Stimulated activated CD4-positive, alpha-beta T cell treated with anti-CD3 and anti-CD28 coated beads, Interleukin-1b, Interleukin-23, amount 100 ng/mL, for 4 hours (primary cell): ENCODE data around the gene NCAPG2.
"Not testable (repeated sequence)": the region's sequence is repeated elsewhere in the genome, so short reads cannot be mapped to it uniquely, and the experiment has no call there.

Experiments
- DNase-seq, 2 donors: peaks; one replicate each; pipeline ENCODE4 v3.0.0-alpha.2; 2020; ENCODE audit warnings: low read depth in 2 of 2

Gene NCAPG2

DNA sequence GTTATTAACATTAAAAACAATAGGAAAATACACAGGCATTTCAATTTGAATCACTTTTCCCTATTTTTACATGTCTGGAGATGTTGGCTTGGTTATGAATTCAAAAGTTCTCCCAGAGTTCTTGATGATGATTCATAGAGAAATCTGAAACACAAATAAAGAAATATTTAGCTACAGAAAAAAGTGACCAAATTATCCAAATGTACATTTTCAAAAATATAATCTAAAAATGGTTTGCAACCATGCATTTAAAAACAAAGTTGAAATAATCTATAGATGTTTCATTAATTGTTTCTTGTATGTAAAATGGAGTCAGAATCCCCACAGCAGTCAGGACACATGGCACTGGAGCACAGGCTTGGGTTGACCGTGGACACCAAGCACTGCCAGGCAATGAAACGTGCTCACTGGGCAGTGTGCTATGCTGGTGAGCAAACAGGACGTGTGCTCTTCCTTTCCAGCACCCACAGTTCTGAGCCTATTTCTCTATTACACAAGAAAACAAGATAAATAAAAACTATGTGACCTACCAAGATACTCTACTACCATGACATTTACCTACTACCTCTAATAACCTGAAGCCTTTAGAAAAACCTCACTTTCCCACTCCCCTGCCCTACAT is 72.9 kb downstream of the NCAPG2 start:
- no peak for DNase-seq

DNA sequence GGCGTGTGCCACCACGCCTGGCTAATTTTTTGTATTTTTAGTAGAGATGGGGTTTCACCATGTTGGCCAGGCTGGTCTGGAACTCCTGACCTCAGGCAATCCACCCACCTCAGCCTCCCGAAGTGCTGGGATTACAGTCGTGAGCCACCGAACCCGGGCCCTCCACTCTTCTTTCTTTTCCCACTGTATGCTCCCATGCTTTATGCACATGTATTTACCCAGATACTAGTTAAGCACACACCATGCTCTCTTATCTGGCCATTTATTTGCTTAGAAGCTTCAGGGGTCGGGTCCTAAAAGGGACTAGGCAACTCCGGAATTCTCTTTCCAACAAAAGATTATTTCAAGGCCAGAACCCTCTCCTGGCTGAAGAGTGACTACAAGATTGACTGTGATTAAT is 78.3 kb downstream of the NCAPG2 start:
- DNase-seq: not testable (repeated sequence)

DNA sequence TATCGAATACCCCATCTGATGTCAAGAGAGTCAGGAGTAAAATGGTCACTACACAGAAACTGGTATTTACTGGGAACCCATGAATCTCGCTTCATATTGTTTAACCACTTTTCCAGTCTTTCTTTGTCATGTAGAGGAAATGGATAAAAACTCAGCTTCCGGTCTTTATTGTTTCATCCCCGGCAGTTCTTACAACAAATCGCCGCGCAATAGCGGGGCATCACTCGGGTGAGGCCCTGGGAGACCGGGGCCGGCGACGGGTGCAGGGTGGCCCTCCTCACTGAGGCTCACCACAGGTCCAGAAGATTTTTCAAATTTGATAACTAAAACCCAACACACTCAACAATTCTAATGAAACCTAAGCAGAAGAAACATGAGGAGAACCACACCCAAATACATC is 81.4 kb downstream of the NCAPG2 start:
- DNase-seq: no peak

DNA sequence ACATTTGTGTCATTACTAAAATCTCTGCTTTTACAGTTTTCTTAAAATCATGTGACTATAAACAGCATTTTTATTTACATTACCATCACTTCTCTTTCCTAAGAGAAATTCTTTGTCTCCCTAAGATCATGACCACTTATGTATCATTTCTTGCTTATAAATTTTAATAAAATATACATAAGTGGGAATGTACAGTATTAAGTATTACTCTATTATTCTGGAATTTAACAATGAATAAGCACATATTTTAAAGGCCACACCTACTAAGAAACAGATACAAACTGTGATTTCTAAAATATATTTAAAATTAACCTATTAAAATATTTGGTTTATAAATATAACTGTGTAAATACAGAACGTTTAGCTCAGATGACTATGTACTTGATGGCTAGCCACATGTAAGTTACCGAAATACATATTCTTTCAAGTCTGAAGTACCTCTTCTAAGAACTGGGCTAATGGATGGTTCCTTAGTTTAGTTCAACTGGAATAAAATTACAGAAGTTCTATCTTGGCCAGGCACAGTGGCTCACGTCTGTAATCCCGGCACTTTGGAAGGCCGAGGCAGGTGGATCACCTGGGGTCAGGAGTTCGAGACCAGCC is 83.7 kb downstream of the NCAPG2 start:
- no peak for DNase-seq

DNA sequence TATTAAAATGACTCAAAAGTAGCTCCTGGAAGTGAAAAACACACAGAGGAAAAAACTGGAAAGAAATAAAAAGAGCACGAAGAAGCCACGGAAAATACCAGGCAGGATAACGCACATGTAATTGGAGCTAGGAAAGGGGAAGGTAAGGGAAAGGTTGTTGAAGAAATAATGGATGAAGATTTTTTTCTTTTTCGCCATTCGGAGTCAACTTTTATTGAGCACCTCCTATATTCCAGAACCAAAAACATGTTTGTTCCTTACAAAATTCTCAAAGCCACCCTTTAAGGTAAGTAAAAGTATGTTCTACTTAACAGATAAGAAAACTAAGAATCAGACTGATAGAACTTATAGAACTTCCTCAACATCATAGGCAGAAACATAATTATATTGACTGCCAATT is 84.2 kb downstream of the NCAPG2 start:
- no peak for DNase-seq

DNA sequence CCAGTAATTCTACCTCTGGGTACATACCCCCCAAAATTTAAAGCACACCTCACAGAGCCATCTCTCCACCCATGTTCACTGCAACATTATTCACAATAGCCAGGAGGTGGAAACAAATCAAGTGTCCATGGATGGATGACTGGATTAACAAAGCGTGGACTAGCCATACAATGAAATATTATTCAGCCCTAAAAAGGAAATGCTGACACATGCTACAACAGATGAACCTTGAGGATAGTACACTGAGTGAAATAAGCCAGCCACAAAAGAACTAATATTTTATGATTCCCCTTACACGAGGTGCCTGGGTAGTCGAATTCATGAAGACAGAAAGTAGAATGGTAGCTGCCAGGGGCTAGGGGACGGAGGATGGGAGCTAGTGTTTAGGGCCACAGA is 85.9 kb downstream of the NCAPG2 start:
- no peak for DNase-seq

DNA sequence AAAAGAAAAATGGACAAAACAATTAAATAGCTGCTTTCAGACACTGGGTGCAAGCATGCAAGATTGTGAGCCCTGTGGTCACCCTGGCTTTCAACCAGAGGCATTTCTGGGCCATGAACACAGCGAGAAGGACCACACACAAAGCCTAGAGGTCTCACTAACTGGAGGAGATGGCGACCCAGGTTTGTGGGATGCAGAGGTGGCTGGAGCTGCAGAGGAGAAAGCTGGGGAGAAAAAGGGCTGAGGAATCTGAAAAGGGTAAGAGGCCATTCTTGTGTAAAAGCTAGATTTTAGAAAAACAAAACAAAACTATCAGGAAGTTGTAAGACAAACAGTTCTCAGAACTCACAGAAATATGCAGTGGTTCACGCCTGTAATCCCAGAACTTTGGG is 86.9 kb downstream of the NCAPG2 start:
- no peak for DNase-seq

DNA sequence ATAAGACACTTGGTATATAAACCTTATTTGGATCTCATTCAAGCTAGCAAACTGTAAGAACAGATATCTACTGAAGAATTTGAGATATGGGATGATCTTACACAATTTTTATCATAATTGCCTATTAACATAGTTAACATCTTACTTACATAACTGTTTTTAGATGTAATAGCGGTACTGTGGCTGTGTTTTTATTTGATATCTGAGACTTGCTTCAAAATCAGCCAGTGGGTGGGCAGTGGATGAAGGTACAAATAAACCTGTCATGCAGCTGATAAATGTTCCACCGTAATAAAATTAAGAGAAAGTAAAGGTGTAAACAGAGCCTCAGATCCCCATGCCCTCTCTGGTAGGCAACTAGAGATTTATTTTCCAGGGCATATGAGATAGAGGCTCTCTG is 88.6 kb downstream of the NCAPG2 start:
- no peak for DNase-seq

DNA sequence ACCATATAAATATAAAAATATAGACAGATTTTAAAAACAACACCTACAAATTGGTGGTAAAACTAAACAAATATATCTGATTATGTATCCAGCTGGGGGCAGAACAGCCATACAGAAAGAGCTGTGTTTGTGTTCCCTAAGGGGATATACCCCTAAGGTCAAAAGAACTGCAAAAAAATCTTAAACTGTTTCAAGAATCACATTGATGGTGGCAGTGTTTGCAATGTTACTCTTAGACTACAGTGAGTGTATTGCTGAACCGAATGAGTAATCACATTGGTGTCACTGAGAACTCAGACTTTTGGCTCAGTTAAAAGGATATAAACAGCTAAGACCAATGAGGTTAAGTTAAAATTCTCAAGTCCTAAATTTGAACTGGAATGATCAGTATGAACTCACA is 89.9 kb downstream of the NCAPG2 start:
- no peak for DNase-seq

DNA sequence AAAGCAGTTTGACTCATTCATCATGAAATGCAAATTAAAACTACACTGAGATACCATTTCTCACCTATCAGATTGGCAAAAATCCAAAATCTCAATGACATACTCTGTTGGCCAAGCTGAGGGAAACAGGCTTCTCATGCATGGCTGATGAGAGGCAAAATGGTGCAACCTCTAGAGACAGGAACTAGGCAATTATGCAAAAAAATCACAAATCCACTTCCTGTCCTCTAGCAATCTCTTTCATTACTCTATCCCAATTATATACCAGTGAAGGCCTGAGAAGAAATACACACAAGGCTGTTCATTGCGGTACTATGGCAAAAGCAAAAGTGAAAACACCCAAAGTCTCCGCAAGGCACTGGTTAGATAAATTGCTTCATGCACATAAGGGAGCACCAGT is 91.1 kb downstream of the NCAPG2 start:
- no peak for DNase-seq

DNA sequence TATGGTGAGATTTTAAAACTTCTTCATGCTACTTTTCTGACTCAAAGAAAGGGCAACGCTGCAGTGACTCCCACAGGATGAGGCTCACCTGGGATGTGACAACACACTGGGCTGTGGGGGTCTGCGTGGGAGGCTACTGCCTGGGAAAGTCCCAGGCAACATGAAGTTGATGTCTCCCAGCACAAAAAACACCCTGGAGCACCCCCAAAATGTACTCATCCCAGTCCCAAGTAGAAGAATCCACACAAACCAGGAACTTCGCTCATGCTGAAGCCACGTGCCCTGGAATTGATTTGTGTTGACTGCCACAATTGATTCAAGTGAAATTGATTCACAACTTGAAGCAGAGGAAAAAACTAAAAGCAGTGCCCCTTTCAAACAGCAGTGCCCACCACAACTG is 92.1 kb downstream of the NCAPG2 start:
- no peak for DNase-seq

DNA sequence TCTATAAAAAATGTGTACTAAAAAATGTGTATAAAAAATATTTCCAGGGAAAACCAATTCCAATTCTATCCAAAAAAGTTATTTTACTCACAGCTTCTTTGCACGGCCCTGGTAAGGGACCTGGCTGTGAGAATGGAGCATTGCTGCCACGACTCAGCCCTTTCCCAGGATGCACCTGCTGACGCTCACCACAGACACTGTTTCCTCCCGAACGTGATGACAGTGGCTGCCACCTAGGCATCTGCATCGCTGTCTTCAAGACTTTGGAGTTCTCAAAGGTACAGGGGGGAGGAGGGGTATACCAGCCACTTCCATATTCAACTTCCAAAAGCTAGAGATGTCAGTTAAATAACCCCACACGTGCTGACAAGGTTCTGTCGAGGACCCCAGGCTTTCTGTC is 93.1 kb downstream of the NCAPG2 start:
- DNase-seq: no peak

DNA sequence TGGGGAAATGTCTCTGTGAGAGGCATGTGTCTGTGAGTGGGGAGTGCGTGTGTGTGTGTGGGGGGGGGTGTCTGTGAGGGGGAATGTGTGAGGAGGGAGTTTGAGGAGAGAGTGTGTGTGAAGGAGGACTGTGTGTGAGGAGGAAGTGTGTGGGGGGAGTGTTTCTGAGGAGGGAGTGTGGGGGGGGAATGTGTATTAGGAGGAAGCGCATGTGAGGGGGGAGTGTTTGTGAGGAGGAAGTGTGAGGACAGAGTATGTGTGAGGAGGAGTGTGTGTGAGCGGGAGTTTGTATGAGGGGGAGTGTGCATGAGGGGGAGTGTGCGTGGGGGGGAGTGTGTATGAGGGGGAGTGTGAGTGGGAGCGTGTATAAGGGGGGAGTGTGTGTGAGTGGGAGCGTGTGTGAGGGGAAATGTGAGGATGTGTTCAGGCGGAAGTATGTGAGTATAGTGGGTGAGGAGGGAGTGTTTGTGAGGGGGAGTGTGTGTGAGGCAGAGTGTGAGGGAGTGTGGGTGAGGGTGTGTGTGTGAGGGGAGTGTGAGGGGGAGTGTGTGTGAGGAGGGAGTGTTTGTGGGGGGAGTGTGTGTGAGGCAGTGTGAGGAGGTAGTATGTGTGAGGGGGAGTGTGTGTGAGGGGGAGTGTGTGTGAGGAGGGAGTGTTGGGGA is 95.2 kb downstream of the NCAPG2 start:
- DNase-seq: no peak

DNA sequence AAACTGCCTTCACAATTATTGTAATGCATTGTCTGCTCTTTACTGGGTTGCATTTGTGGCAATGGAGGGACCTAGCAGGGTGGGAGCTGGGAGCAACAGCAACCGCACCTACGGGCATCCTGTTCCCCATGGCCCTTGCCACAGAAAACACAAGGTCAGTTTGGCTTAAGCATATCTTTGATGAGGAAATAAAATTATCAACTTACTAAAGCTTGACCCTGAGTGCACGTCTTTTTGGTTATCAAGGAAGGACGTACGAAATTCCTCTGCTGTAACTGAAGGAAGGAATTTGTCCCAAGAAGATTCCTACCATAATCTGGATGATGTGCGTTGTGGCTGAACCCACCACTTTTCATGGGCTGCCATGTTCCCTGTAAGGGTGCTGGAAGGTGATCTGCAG is 97.0 kb downstream of the NCAPG2 start:
- no peak for DNase-seq

DNA sequence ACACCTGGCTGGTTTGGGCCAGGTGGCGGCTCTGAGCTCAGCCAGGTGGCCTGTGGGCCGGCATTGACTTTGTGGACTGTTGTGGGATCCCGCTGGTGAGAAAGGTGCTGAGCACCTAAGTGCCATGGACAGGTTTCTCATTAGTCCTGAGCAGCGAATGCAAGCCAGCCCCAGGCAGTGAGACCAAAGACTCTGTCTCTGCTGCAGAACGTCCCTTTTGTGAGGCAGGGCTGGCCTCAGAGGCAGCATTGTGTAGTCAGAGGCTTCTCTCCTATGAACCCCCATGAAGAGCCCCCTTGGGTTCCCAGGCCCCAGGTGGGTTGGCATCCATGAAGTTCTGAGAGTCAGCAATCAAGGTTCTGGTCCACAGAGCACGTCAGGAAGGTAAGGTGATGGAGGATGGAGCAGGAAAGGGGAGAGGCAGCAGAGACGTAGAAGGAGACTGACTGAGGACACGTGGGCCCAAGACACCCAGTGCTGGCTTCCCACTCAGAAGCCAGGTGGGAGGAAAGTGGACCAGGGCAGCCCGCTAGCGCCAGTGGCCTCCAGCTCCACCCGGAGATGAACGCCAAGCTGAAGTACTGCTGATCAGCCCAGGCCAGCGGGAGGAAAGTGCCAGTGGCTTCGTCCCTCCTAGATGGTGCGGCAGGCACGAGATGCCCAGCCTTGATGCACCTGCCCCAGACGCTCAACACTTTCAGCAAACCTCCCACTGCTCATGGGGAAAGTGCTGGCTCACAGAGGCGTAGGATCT is 97.8 kb downstream of the NCAPG2 start:
- DNase-seq: no peak

DNA sequence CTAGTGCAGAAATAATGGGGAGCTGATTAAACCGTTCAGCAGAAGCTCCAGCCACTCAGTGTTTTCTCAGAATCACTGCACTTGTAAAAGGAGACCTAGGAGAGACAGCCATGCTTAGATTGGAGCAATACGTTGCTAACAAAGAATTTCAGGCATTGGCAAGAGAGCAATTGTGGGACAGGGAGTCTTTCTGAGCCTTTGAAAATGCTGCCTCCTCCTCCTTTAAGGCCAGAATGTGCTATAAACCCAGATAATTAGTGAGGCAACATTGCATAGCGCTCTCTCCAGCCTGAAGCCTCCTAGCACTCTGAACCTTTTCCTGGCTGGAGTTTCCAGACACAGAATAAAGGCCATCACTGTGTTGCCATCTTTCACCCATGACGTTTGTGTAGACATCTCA is 98.5 kb downstream of the NCAPG2 start:
- DNase-seq: no peak

DNA sequence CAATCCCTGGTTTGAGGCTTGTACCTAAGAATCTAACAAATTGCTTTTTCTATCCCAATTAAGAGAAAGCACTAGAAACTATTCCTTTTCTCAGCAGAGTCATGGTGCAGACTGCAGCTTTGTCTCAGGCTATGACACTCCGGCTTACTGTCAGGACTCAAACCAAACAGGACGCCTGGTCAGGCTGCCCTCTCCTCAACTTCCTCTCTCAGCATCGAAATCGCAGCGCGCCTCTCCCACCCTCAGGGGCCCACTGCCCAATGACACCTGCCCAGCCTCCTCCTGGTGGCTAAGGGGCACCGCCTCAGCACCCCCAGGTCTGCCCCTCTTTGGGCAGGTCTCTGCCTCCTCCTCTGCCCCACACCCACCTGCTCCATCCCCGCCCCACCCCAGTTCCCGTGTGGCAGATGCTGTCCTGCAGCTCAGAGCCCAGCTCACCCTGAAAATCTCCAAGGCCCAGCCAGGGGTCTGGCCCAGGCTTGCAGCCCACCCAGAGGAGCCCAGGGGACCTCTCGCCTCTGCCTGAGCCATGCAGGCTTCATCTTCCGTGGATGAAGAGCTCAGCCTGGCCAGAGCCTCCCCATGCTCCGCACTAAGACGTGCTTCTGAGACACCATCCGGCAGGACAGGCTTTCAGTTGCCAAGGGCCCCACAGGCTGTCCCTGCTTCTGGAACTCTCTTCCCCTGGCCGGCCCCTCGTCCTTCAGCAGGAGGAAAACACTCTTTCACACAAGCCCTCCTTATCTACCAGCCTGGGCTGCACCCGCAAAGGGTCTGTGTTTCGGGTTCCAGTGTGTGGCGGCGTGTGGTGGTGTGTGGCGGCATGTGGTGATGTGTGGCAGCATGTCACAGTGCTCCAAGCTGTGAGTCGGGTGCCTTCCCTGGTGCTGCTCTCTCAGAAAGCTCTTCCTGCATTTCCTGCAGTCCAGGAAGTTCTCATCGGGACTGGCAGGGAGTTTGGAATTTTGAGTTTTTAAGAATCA is 100.5 kb downstream of the NCAPG2 start:
- DNase-seq: no peak

DNA sequence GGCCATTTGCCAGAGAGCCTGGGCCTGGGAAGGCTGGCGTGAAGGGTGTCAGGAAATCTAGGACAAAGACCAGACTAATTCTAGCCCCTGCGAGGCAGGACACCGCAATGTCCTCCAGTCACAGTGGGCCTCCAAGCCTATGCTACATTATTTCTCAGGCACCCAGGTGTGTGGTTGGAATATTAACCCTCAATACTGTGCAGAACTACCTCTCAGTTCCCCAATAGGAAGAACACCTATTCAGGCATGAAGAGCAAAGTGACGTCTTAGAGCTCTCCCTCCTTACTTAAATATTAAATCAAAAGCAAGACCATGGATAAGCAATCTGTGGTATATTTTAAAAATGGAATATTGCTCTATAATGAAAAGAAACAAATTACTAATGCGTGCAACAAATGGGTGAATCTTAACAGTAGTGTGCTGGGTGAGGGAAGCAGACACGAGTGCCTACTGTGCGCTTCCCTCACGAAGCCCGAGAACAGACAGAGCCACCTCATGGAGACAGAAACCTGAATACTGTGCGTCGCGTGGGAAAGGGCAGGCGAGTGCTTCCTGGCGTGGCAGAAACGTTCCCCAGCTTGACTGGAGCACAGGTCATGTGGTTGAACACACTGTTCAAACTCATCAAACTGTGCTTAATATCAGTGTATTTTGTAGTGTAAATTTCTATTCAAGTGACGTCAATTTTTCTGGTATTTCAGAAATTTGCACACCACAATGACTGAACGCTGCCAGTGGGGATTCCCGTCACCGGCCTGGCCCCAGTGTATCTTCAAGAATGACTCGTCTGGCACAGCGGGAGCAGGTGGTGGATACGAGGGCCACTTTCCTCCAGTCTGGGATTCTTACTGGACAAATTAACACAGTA is 101.5 kb downstream of the NCAPG2 start:
- no peak for DNase-seq

DNA sequence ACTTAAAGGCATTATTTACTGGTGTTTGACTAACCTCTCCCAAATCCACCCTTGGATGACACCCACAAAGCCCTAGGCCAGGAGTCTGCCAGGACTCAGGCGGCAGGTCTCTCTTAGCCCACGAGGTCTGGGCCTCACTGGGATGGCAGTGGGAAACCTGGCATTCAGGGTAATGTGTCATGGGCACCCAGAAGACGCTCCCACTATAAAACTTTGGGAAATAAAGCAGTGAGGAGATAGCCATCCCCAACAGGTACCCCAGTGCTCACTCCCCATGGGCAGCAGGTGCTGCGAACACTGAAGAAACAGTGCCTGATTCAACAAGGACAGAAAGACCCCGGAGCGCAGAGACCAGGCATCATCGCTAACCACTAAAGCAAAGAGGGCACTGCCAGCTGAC is 102.6 kb downstream of the NCAPG2 start:
- no peak for DNase-seq

DNA sequence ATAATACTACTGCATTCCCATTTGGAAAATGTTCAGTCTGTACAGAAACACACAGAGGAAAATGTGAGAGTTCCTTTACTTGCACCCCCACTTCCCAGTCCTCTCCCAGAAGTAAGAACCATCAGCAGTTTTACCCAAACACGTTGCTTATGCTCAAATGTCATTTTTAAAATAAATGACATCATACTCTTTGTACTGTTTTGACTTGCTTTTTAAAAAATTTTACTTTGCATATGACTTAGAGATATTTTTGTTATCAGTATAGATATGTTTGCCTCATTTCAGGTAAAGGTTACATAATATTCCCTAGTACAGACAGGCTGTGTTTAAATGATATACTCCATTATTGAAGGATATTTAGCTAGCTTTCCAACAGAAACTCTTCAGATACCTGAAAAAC is 103.5 kb downstream of the NCAPG2 start:
- DNase-seq: no peak

DNA sequence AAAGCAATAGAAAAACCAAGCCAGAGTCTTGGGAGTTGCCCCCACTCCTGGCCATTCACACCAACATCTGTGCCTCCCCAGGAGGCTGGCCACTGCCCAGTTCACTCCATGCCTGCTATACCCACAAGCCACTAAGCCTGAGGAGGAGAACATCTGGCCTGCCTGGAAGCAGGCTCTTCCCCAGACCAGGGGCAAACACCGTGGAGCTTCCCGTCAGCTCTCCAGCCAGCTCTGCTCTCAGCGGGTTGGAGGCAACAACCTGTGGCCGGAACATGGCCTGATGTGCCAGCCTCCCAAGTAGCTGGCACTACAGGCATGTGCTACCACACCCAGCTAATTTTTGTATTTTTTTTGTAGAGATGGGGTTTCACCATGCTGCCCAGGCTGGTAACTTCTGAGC is 107.9 kb downstream of the NCAPG2 start:
- no peak for DNase-seq
